WTC11 (cell line): ENCODE results near the gene DDAH2. TPM values are rescaled to one million over a fixed set of nuclear protein-coding genes. Genes with fewer than 3 reads are reported as not detected.

Experiments
- ATAC-seq: fragments of 200-7000 bp; cut with Tn5 transposase; 2 replicates; pipeline ENCODE4 v1.10.0; 2021; ENCODE audit warnings: mild to moderate bottlenecking, moderate library complexity
- CTCF ChIA-PET: fragments of 300-600 bp; sonication (Branson Sonifier 250); formaldehyde crosslinking; loops from one replicate; lab custom pipeline; 2021; ENCODE audit warnings: antibody characterized with exemption; lab: Charles Lee
- POLR2A ChIA-PET: fragments of 350-600 bp; sonication (Branson Sonifier 250); formaldehyde crosslinking; loops from one replicate; lab custom pipeline; 2021; ENCODE audit warnings: antibody characterized with exemption; lab: Charles Lee
- DNase-seq: peaks from one replicate; pipeline ENCODE4 v3.0.0; 2021; ENCODE audit warnings: low spot score
- H3K27ac Mint-ChIP-seq: 2 replicates; pipeline ENCODE4 v1.8.0; 2021; ENCODE audit warnings: mixed read lengths
- H3K27me3 Mint-ChIP-seq: 2 replicates; pipeline ENCODE4 v1.8.0; 2021; ENCODE audit warnings: low read depth, mild to moderate bottlenecking, moderate library complexity, mixed read lengths
- H3K36me3 Mint-ChIP-seq: 2 replicates; pipeline ENCODE4 v1.8.0; 2021; ENCODE audit warnings: mixed read lengths
- H3K4me1 Mint-ChIP-seq: 2 replicates; pipeline ENCODE4 v1.8.0; 2022; ENCODE audit warnings: mixed read lengths
- H3K4me3 Mint-ChIP-seq: 2 replicates; pipeline ENCODE4 v1.8.0; 2021; ENCODE audit warnings: mild to moderate bottlenecking, moderate library complexity, mixed read lengths
- H3K9me3 Mint-ChIP-seq: 2 replicates; pipeline ENCODE4 v1.8.0; 2021; ENCODE audit warnings: mixed read lengths
- CBFB ChIP-seq: sonication (generic); formaldehyde crosslinking; IDR thresholded peaks from 2 replicates; pipeline ENCODE4 v1.8.1; 2022; ENCODE audit warnings: mild to moderate bottlenecking, low read depth, missing genetic modification reagents
- ELF4 ChIP-seq: sonication (generic); formaldehyde crosslinking; IDR thresholded peaks from 2 replicates; pipeline ENCODE4 v1.8.1; 2022; ENCODE audit warnings: low read depth, mild to moderate bottlenecking, moderate library complexity, missing genetic modification reagents
- ETV6 ChIP-seq: sonication (generic); formaldehyde crosslinking; IDR thresholded peaks from 2 replicates; pipeline ENCODE4 v1.8.1; 2022; ENCODE audit warnings: mild to moderate bottlenecking, missing genetic modification reagents
- JUN ChIP-seq: sonication (generic); formaldehyde crosslinking; IDR thresholded peaks from 2 replicates; pipeline ENCODE4 v1.8.0; 2023; ENCODE audit warnings: mild to moderate bottlenecking, missing genetic modification reagents
- NFE2L1 ChIP-seq: sonication (generic); formaldehyde crosslinking; IDR thresholded peaks from 2 replicates; pipeline ENCODE4 v1.8.1; 2023; ENCODE audit warnings: missing genetic modification reagents
- ZNF219 ChIP-seq: sonication (generic); formaldehyde crosslinking; IDR thresholded peaks from 2 replicates; pipeline ENCODE4 v1.8.0; 2023; ENCODE audit warnings: missing genetic modification reagents, mild to moderate bottlenecking, borderline replicate concordance
- ZNF263 ChIP-seq: sonication (generic); formaldehyde crosslinking; IDR thresholded peaks from 2 replicates; pipeline ENCODE4 v1.8.1; 2022; ENCODE audit warnings: low read depth, mild to moderate bottlenecking, moderate library complexity, missing genetic modification reagents
- total RNA-seq: library from RNA; stranded (reverse); gene quantifications from 3 replicates; pipeline ENCODE4 v1.2.3, GENCODE V29; 2021
- TF ChIP-seq, protein P1 (sequence below): sonication (generic); formaldehyde crosslinking; IDR thresholded peaks from 2 replicates; pipeline ENCODE4 v1.8.1; 2022; ENCODE audit warnings: low read depth, mild to moderate bottlenecking, moderate library complexity, missing genetic modification reagents, borderline replicate concordance
- TF ChIP-seq, protein P2 (sequence below): fragments of 250-450 bp; sonication (Bioruptor Pico); conservative IDR thresholded peaks from 2 replicates; pipeline ENCODE4 v1.9.0; 2021; ENCODE audit warnings: mild to moderate bottlenecking
- TF ChIP-seq, protein P3 (sequence below): fragments of 250-450 bp; sonication (Bioruptor Pico); IDR thresholded peaks from 2 replicates; pipeline ENCODE4 v2.1.2; 2022; ENCODE audit warnings: mild to moderate bottlenecking, moderate library complexity
- TF ChIP-seq, protein P4 (sequence below): sonication (generic); formaldehyde crosslinking; IDR thresholded peaks from 2 replicates; pipeline ENCODE4 v1.8.0; 2022; ENCODE audit warnings: mild to moderate bottlenecking, missing genetic modification reagents
- TF ChIP-seq, protein P5 (sequence below): fragments of 250-450 bp; sonication (Bioruptor Pico); IDR thresholded peaks from 2 replicates; pipeline ENCODE4 v1.9.0; 2021; ENCODE audit warnings: mild to moderate bottlenecking
- TF ChIP-seq, protein P6 (sequence below): fragments of 200-600 bp; IDR thresholded peaks from 2 replicates; pipeline ENCODE4 v1.8.0; 2022; ENCODE audit warnings: antibody characterized with exemption
- TF ChIP-seq, protein P7 (sequence below): sonication (generic); formaldehyde crosslinking; IDR thresholded peaks from 2 replicates; pipeline ENCODE4 v1.8.0; 2023; ENCODE audit warnings: mild to moderate bottlenecking, missing genetic modification reagents
- TF ChIP-seq, protein P8 (sequence below): sonication (generic); formaldehyde crosslinking; IDR thresholded peaks from 2 replicates; pipeline ENCODE4 v1.8.1; 2022; ENCODE audit warnings: mild to moderate bottlenecking, moderate library complexity, missing genetic modification reagents
- TF ChIP-seq, protein P9 (sequence below): sonication (generic); formaldehyde crosslinking; IDR thresholded peaks from 2 replicates; pipeline ENCODE4 v1.8.1; 2022; ENCODE audit warnings: low read depth, missing genetic modification reagents, borderline replicate concordance

DDAH2 gene
- total RNA-seq, 1 experiment from 2014 or later: 67.3 TPM

DNA sequence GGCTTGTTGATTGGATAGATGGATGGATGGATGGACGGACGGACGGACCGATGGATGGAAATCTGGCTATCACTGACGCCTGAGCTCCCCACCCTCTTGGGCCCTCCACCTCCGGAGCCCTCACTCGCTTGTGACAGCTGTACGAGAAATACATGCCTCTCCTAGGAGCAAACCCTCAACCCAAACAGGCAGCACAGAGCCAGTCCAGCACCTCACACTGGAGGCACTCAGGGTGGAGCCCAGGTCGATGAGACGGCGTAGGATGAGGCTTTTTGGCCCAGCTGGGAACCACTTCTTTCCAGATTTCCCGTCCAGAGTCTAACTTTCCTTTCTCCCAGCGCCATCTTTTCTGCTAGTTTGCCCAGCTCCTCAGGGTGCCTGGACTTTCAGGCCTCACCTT, 45.5 kb downstream of the DDAH2 start:
- H3K27ac Mint-ChIP-seq: peak overlapping the region; percentile 99
- H3K9me3 Mint-ChIP-seq: no peaks in the 10 kb centered on the region
- H3K4me3 Mint-ChIP-seq: peak overlapping the region; percentile 89
- ATAC-seq: peak; percentile 4
- TF ChIP-seq, protein P1, sequence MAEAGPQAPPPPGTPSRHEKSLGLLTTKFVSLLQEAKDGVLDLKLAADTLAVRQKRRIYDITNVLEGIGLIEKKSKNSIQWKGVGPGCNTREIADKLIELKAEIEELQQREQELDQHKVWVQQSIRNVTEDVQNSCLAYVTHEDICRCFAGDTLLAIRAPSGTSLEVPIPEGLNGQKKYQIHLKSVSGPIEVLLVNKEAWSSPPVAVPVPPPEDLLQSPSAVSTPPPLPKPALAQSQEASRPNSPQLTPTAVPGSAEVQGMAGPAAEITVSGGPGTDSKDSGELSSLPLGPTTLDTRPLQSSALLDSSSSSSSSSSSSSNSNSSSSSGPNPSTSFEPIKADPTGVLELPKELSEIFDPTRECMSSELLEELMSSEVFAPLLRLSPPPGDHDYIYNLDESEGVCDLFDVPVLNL (CRISPR knock-in tag): no peak
- TF ChIP-seq, protein P2, sequence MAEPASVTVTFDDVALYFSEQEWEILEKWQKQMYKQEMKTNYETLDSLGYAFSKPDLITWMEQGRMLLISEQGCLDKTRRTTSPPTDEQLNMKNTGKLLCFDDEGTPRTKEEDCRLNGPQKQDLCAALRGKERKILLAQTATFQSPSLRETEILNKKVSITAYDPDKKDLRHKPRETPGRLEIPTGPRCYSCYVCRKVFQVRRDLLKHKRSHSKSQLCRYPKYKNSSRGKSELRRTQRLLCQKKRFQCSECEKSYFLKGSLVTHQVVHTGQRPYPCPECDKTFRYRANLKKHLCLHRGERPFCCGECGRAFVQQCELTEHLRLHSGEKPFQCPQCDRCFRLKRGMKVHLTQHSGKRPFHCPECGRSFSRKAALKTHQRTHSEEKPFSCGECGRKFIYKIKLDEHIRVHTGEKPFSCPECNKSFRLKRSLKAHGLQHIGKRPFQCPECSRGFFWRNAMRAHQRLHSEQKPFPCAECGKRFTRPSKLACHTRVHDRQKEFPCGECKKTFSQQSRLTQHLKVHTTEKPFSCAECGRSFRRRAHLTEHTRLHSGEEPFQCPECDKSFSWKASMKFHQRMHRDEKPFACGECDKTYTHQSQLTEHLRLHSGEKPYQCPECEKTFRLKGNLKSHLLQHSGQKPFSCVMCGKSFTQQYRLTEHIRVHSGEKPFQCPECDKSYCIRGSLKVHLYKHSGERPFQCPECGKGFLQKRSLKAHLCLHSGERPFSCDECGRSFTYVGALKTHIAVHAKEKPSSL: no peak
- no peak for TF ChIP-seq ZNF219 (CRISPR knock-in tag)
- TF ChIP-seq, protein P3, sequence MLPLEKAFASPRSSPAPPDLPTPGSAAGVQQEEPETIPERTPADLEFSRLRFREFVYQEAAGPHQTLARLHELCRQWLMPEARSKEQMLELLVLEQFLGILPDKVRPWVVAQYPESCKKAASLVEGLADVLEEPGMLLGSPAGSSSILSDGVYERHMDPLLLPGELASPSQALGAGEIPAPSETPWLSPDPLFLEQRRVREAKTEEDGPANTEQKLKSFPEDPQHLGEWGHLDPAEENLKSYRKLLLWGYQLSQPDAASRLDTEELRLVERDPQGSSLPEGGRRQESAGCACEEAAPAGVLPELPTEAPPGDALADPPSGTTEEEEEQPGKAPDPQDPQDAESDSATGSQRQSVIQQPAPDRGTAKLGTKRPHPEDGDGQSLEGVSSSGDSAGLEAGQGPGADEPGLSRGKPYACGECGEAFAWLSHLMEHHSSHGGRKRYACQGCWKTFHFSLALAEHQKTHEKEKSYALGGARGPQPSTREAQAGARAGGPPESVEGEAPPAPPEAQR (CRISPR knock-in tag): no peak
- no peak for TF ChIP-seq ETV6 (CRISPR knock-in tag)
- TF ChIP-seq, protein P4, sequence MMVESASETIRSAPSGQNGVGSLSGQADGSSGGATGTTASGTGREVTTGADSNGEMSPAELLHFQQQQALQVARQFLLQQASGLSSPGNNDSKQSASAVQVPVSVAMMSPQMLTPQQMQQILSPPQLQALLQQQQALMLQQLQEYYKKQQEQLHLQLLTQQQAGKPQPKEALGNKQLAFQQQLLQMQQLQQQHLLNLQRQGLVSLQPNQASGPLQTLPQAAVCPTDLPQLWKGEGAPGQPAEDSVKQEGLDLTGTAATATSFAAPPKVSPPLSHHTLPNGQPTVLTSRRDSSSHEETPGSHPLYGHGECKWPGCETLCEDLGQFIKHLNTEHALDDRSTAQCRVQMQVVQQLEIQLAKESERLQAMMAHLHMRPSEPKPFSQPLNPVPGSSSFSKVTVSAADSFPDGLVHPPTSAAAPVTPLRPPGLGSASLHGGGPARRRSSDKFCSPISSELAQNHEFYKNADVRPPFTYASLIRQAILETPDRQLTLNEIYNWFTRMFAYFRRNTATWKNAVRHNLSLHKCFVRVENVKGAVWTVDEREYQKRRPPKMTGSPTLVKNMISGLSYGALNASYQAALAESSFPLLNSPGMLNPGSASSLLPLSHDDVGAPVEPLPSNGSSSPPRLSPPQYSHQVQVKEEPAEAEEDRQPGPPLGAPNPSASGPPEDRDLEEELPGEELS (CRISPR knock-in tag): no peak
- TF ChIP-seq, protein P5, sequence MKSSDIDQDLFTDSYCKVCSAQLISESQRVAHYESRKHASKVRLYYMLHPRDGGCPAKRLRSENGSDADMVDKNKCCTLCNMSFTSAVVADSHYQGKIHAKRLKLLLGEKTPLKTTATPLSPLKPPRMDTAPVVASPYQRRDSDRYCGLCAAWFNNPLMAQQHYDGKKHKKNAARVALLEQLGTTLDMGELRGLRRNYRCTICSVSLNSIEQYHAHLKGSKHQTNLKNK (CRISPR knock-in tag): no peak
- no peak for TF ChIP-seq ZNF263 (CRISPR knock-in tag)
- no peak for TF ChIP-seq JUN
- TF ChIP-seq, protein P6, sequence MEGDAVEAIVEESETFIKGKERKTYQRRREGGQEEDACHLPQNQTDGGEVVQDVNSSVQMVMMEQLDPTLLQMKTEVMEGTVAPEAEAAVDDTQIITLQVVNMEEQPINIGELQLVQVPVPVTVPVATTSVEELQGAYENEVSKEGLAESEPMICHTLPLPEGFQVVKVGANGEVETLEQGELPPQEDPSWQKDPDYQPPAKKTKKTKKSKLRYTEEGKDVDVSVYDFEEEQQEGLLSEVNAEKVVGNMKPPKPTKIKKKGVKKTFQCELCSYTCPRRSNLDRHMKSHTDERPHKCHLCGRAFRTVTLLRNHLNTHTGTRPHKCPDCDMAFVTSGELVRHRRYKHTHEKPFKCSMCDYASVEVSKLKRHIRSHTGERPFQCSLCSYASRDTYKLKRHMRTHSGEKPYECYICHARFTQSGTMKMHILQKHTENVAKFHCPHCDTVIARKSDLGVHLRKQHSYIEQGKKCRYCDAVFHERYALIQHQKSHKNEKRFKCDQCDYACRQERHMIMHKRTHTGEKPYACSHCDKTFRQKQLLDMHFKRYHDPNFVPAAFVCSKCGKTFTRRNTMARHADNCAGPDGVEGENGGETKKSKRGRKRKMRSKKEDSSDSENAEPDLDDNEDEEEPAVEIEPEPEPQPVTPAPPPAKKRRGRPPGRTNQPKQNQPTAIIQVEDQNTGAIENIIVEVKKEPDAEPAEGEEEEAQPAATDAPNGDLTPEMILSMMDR: no peak
- no peak for TF ChIP-seq NFE2L1 (CRISPR knock-in tag)
- TF ChIP-seq, protein P7, sequence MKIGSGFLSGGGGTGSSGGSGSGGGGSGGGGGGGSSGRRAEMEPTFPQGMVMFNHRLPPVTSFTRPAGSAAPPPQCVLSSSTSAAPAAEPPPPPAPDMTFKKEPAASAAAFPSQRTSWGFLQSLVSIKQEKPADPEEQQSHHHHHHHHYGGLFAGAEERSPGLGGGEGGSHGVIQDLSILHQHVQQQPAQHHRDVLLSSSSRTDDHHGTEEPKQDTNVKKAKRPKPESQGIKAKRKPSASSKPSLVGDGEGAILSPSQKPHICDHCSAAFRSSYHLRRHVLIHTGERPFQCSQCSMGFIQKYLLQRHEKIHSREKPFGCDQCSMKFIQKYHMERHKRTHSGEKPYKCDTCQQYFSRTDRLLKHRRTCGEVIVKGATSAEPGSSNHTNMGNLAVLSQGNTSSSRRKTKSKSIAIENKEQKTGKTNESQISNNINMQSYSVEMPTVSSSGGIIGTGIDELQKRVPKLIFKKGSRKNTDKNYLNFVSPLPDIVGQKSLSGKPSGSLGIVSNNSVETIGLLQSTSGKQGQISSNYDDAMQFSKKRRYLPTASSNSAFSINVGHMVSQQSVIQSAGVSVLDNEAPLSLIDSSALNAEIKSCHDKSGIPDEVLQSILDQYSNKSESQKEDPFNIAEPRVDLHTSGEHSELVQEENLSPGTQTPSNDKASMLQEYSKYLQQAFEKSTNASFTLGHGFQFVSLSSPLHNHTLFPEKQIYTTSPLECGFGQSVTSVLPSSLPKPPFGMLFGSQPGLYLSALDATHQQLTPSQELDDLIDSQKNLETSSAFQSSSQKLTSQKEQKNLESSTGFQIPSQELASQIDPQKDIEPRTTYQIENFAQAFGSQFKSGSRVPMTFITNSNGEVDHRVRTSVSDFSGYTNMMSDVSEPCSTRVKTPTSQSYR (CRISPR knock-in tag): no peak
- TF ChIP-seq, protein P8, sequence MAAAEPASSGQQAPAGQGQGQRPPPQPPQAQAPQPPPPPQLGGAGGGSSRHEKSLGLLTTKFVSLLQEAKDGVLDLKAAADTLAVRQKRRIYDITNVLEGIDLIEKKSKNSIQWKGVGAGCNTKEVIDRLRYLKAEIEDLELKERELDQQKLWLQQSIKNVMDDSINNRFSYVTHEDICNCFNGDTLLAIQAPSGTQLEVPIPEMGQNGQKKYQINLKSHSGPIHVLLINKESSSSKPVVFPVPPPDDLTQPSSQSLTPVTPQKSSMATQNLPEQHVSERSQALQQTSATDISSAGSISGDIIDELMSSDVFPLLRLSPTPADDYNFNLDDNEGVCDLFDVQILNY (CRISPR knock-in tag): no peak
- TF ChIP-seq, protein P9, sequence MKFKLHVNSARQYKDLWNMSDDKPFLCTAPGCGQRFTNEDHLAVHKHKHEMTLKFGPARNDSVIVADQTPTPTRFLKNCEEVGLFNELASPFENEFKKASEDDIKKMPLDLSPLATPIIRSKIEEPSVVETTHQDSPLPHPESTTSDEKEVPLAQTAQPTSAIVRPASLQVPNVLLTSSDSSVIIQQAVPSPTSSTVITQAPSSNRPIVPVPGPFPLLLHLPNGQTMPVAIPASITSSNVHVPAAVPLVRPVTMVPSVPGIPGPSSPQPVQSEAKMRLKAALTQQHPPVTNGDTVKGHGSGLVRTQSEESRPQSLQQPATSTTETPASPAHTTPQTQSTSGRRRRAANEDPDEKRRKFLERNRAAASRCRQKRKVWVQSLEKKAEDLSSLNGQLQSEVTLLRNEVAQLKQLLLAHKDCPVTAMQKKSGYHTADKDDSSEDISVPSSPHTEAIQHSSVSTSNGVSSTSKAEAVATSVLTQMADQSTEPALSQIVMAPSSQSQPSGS: no peak
- no peak for TF ChIP-seq CBFB (CRISPR knock-in tag)
- no peak for TF ChIP-seq ELF4 (CRISPR knock-in tag)
- no peak for DNase-seq
- peaks cover 8% of the 10 kb centered on the region for H3K36me3 Mint-ChIP-seq
- POLR2A ChIA-PET: interaction anchor here (1.2 to 1.6 kb wide), 2 partner anchors 83 to 144 kb away, joined by 3 to 5 read pairs; partner anchors contain the start of gene HSPA1B
- peaks cover 16% of the 10 kb centered on the region for H3K4me1 Mint-ChIP-seq
- H3K27me3 Mint-ChIP-seq: peaks cover 21% of the 10 kb centered on the region
- CTCF ChIA-PET: interaction anchor here (0.5 to 2.9 kb wide), 8 partner anchors 17 to 246 kb away, joined by 3 to 16 read pairs (median 4); partner anchors contain the start of genes CLIC1 and EHMT2
